Gastroesophageal sphincter (tissue), 4 donors: ENCODE measurements around the gene PMVK. TPM values are rescaled to one million over a fixed set of nuclear protein-coding genes. Genes with fewer than 3 reads are reported as not detected.

Experiments used
- ATAC-seq: fragments of 150-250 bp; one replicate; pipeline ENCODE4 v1.9.1; 2016; ENCODE audit warnings: mild to moderate bottlenecking, moderate library complexity
- H3K27ac ChIP-seq, 4 donors: fragments of 200-600 bp; sonication (generic) in 3 of 4; 1 replicate in 3 of 4; 2 replicates in 1 of 4; pipeline ENCODE4 v1.5.1; 2016 to 2019
- H3K27me3 ChIP-seq: fragments of 200-600 bp; sonication (generic); one replicate; pipeline ENCODE4 v1.5.1; 2019
- H3K36me3 ChIP-seq, 2 donors: fragments of 200-600 bp; sonication (generic); one replicate each; pipeline ENCODE4 v1.5.1; 2019; ENCODE audit warnings: control low read depth in 1 of 2
- H3K4me1 ChIP-seq, 3 donors: fragments of 200-600 bp; sonication (generic); 1 replicate in 2 of 3; 2 replicates in 1 of 3; pipeline ENCODE4 v1.5.1; 2016 to 2019; ENCODE audit warnings: control low read depth in 2 of 3
- H3K4me3 ChIP-seq, 2 donors: fragments of 200-600 bp; sonication (generic); one replicate each; pipeline ENCODE4 v1.5.1; 2019; ENCODE audit warnings: mild to moderate bottlenecking in 1 of 2, moderate library complexity in 1 of 2
- H3K9me3 ChIP-seq, 3 donors: fragments of 200-600 bp; sonication (generic); one replicate each; pipeline ENCODE4 v1.5.1; 2017 to 2019; ENCODE audit warnings: control low read depth in 2 of 3
- CTCF ChIP-seq, 4 experiments: fragments of 200-600 bp in 2 of 4; fragments of 450-650 bp in 2 of 4; sonication (generic) in 1 of 4; IDR thresholded peaks; one replicate each; pipeline ENCODE4 v1.5.1; 2017 to 2019; ENCODE audit warnings: antibody characterized with exemption in 4 of 4, mild to moderate bottlenecking in 2 of 4, moderate library complexity in 2 of 4
- EP300 ChIP-seq: sonication (generic); formaldehyde crosslinking; IDR thresholded peaks from one replicate; pipeline ENCODE4 v1.6.1; 2017; ENCODE audit warnings: antibody characterized with exemption, mild to moderate bottlenecking
- POLR2A ChIP-seq, 2 donors: fragments of 450-650 bp; IDR thresholded peaks; one replicate each; pipeline ENCODE4 v1.6.1; 2017; ENCODE audit warnings: antibody characterized with exemption in 2 of 2, mild to moderate bottlenecking in 2 of 2, moderate library complexity in 1 of 2
- POLR2AphosphoS5 ChIP-seq: sonication (generic); formaldehyde crosslinking; IDR thresholded peaks from one replicate; pipeline ENCODE4 v1.6.1; 2017; ENCODE audit warnings: antibody characterized with exemption
- WGBS, 2 donors: methylation state at CpG; one replicate each; pipeline ENCODE4 v1.1.5; 2018; ENCODE audit warnings: low coverage in 1 of 2; 5-methylcytosine and 5-hydroxymethylcytosine counted together
- total RNA-seq, 4 donors: library from RNA; depleted of rRNA; stranded (reverse); fragments of >200 nt; gene quantifications; one replicate each; pipeline ENCODE4 v1.1.0, GENCODE V29; 2016

The PMVK gene
- total RNA-seq, 4 donors from 2014 or later, result 15.8 to 21.3 (median 18.2) TPM

GRCh38 chr1:154973344-154974101 lies 37.0 kb upstream of the PMVK start:
- peak overlapping the region; percentile 95 to 99 (median 99) for H3K27ac ChIP-seq
- WGBS, 2 donors, result 4 to 7% methylated on average over 22 to 28 of the region's 37 CpGs
- H3K4me3 ChIP-seq, result peak overlapping the region; percentile 73 to 80
- peaks cover 0 to 4% of the 10 kb centered on the region in 2 donors for H3K36me3 ChIP-seq
- TF ChIP-seq EP300, result no peak
- no peak for TF ChIP-seq POLR2A (IDR thresholded peaks at IDR 0.05)
- TF ChIP-seq CTCF (IDR thresholded peaks at IDR 0.05), result peak in 3 of 4 experiments; percentile 15 to 33 (median 32)
- TF ChIP-seq POLR2AphosphoS5, result peak; percentile 65
- no peaks in the 10 kb centered on the region for H3K9me3 ChIP-seq
- peaks cover 2 to 67% (median 34%) of the 10 kb centered on the region in 3 donors for H3K4me1 ChIP-seq
- ATAC-seq, result peak; percentile 35
- no peaks in the 10 kb centered on the region for H3K27me3 ChIP-seq

- no peak for ATAC-seq
- peaks cover 2 to 75% (median 34%) of the 10 kb centered on the region in 3 donors for H3K4me1 ChIP-seq
- 13 to 35% methylated on average over 12 to 18 of the region's 18 CpGs for WGBS, 2 donors
Measured at GRCh38 chr1:154972517-154973343, 36.2 kb upstream of the PMVK start.

GRCh38 chr1:154972213-154972516 lies 35.6 kb upstream of the PMVK start:
- Histone ChIP-seq H3K27ac (peak overlapping the region; percentile 95 to 99 (median 99)), H3K27me3 (no peaks in the 10 kb centered on the region), H3K4me1 (peaks cover 2 to 77% (median 34%) of the 10 kb centered on the region in 3 donors), H3K36me3 (peaks cover 0 to 18% of the 10 kb centered on the region in 2 donors), H3K4me3 (peak overlapping the region in 1 of 2 donors; percentile 73), H3K9me3 (no peaks in the 10 kb centered on the region)
- no peak for TF ChIP-seq POLR2AphosphoS5
- TF ChIP-seq EP300, result no peak
- no peak for TF ChIP-seq POLR2A (IDR thresholded peaks at IDR 0.05)
- TF ChIP-seq CTCF (IDR thresholded peaks at IDR 0.05), result no peak
- WGBS, 2 donors, result 25 to 64% methylated on average over 2 to 3 of the region's 3 CpGs
- no peak for ATAC-seq

More at GRCh38 chr1:154972517-154973343, 36.2 kb upstream of the PMVK start:
- peaks cover 0 to 12% of the 10 kb centered on the region in 2 donors for H3K36me3 ChIP-seq
- H3K4me3 ChIP-seq, result peak overlapping the region in 1 of 2 donors; percentile 73
- H3K27me3 ChIP-seq, result no peaks in the 10 kb centered on the region
- H3K9me3 ChIP-seq, result no peaks in the 10 kb centered on the region
- peak overlapping the region; percentile 95 to 99 (median 99) for H3K27ac ChIP-seq
- peak; percentile 93 for TF ChIP-seq POLR2AphosphoS5
- no peak for TF ChIP-seq CTCF (IDR thresholded peaks at IDR 0.05)
- no peak for TF ChIP-seq EP300
- TF ChIP-seq POLR2A (IDR thresholded peaks at IDR 0.05), result peak in 1 of 2 donors; percentile 39

GRCh38 chr1:154971341-154971998 lies 35.0 kb upstream of the PMVK start:
- no peak for TF ChIP-seq POLR2A (IDR thresholded peaks at IDR 0.05)
- peak; percentile 20 for TF ChIP-seq POLR2AphosphoS5
- no peaks in the 10 kb centered on the region for H3K27me3 ChIP-seq
- peaks cover 2 to 76% (median 34%) of the 10 kb centered on the region in 3 donors for H3K4me1 ChIP-seq
- 37 to 51% methylated on average over 7 to 10 of the region's 10 CpGs for WGBS, 2 donors
- H3K9me3 ChIP-seq, result no peaks in the 10 kb centered on the region
- peak overlapping the region in 1 of 2 donors; percentile 55 for H3K4me3 ChIP-seq
- peak overlapping the region; percentile 95 to 99 (median 99) for H3K27ac ChIP-seq
- ATAC-seq, result no peak
- peaks cover 0 to 25% of the 10 kb centered on the region in 2 donors for H3K36me3 ChIP-seq
